SK-N-MC (cell line): ENCODE measurements around the gene TNIP1.

Source experiments
- EZH2 ChIP-seq: fragments of 200-600 bp; sonication (generic); IDR thresholded peaks from one replicate; pipeline ENCODE4 v1.6.1; 2017; ENCODE audit warnings: antibody characterized with exemption
- FOXP2 ChIP-seq: optimal IDR thresholded peaks from 2 replicates; pipeline ENCODE3; 2011; ENCODE audit warnings: mild to moderate bottlenecking, moderate library complexity; ENCODE audit not compliant: insufficient read depth; ENCODE audit errors: extremely low read length, control extremely low read depth
- POLR2AphosphoS5 ChIP-seq: IDR thresholded peaks from 2 replicates; pipeline ENCODE4 v1.6.1; 2012; ENCODE audit warnings: mild to moderate bottlenecking, low read depth, low read length, borderline replicate concordance

DNA sequence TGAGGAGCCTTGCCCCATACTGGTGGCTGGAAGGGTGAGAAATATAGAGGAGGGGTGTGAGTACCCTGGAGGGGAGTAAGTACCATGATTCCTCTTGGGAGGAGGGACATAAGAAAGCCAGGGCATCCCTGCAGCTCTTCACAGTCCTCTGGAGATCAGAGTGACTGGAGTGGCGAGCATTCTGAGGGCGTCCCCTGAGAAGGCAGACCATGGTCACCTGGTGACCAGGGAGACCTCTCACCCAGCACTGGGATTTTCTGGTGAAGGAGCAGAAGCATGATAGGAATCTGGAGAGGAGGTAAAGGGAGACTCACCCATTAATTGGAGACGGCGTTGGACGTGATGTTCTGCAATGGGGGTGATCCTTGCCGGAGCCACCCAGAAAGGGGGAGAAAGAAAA, 88.1 kb downstream of the TNIP1 start:
- TF ChIP-seq POLR2AphosphoS5 (no peak), EZH2 (no peak), FOXP2 (no peak)
